GM12801 (cell line): Measurements from ENCODE around the gene SLCO2A1.

ENCODE experiments used
- TF ChIP-seq, protein P1 (sequence below): IDR thresholded peaks from one replicate; pipeline ENCODE4 v1.5.1; 2011; ENCODE audit warnings: control low read depth; ENCODE audit not compliant: insufficient read length; ENCODE audit errors: extremely low read depth

The SLCO2A1 gene

DNA sequence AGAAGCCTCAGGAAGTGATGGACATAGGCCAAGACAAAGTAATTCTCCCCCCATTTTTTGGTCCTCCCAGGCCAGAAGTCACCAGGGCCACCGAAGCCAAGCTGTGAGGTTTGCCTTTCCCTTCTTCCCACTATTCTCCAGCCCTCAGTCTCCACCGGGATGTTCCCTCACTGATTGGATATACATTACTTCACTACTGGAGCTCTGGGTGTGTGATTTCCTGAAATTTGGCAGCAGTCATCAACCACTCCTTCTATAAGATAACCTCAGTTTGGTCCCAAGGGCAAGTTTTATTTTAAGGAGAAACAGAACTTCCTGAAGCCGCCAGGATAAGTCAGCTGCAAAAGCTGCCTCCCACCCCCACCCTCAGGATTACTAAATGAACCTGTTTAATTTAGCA, 11.3 kb downstream of the SLCO2A1 start:
- TF ChIP-seq, protein P1, sequence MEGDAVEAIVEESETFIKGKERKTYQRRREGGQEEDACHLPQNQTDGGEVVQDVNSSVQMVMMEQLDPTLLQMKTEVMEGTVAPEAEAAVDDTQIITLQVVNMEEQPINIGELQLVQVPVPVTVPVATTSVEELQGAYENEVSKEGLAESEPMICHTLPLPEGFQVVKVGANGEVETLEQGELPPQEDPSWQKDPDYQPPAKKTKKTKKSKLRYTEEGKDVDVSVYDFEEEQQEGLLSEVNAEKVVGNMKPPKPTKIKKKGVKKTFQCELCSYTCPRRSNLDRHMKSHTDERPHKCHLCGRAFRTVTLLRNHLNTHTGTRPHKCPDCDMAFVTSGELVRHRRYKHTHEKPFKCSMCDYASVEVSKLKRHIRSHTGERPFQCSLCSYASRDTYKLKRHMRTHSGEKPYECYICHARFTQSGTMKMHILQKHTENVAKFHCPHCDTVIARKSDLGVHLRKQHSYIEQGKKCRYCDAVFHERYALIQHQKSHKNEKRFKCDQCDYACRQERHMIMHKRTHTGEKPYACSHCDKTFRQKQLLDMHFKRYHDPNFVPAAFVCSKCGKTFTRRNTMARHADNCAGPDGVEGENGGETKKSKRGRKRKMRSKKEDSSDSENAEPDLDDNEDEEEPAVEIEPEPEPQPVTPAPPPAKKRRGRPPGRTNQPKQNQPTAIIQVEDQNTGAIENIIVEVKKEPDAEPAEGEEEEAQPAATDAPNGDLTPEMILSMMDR = no peak

DNA sequence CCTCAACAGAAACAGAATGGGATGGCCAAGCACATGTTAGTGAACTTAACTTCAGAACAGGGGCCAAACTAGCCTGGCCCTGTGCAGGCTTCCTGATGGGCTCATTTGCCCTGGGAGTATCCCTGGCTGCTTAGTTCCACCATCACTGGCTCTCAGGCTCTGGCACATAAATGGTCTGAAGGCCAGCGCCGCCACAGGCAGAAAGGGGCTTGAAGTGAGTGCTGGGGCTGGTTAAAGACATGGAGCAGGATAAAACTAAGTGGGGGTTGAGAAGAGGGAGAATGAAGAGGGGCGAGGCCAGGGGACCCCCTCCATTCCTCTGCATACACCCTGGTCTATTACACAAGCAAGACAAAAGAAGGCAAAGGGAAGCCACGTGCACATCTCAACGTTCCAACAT, 12.2 kb downstream of the SLCO2A1 start:
- TF ChIP-seq, protein P1 = no peak

DNA sequence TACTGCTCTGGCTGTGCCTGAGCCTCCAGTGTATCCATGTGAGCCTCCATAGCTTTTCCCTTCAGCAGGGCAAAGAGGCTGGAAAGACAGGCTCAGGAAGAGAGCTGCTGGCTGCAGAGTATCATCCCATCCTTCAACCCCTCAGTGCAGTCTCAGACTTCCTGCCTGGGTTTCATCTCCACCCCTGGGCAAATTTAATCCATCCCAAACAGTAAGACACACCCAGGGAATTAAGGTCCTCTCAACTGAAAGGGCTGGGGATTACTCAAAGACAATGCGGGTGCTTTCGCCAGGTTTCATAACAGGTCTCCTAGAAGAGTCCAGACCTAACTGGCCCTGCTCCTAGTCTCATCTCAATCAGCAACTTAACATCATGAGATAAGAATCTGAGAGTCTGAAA, 15.5 kb downstream of the SLCO2A1 start:
- TF ChIP-seq, protein P1 = no peak

DNA sequence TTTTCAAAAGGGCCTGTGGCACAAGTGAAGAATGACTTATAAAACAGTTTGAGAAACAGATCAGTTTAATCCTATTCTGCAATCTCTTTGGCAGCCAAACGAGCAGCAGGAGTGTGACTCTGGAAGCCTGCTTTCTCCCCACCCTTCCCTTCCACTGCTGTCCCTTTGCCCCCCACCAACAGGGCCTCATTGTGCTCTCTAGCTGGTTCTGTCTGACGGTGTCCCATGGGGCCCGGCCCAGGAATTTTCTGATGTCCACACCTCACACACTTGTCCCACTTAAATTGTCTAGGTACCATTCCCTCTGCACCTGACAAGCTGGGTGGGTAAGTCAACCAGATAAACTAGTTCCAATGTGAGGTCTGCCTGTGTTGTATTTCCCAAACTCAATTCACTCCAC, 16.4 kb downstream of the SLCO2A1 start:
- TF ChIP-seq, protein P1 = no peak

DNA sequence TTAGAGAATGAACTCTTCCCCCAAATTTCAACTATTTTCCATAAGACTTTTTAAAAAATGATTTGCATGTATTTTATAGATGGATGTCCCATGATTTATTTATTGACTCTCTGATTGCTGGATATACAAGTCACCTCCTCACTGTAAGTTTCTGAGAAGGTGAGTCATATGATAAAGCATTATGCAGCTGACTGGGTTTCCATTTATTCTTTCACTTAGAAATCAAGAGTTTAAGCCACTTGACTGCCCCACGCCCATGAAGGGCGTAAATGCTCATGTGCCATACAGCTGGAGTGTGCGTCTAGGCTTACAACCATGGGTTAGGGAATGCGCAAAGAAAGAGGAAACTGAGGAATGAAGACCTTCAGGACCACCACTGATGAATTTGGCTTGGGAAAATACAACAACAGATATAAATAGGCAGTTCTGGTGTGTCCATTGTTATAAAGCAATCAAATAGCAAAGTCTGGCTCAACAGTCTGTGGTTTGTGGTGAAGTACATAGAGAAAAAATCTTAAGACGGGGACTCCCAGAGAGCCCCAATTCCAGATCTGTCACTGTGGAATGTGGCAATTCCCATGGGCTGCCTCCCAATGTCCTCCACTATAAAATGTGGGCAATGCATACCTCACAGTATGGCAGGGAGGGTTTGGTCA, 20.3 kb downstream of the SLCO2A1 start:
- TF ChIP-seq, protein P1 = no peak

DNA sequence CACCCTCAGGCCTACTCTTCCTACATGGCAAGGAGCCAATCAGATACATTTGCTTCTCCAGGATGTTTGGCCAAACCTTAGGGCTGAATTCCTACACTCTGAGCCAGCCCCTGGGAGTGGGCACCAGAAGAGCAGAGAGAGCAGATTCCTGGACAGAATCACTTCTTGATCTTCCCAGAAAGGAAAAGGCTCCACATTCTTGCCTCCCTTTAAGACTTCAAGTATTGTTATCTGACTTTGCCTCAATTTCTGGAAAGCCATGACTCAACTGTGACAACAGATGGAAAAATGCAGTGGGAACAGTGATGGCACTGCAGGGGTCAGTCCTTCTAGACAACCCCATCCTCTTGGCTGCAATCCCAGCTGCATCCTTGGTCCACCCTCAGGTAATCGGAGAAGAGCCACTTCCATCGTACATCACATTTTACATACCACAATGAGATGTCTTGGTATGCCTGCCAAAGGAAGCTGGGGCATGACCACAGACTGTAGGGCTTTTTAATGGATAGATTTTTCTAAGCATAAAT, 21.0 kb downstream of the SLCO2A1 start:
- TF ChIP-seq, protein P1 = no peak

DNA sequence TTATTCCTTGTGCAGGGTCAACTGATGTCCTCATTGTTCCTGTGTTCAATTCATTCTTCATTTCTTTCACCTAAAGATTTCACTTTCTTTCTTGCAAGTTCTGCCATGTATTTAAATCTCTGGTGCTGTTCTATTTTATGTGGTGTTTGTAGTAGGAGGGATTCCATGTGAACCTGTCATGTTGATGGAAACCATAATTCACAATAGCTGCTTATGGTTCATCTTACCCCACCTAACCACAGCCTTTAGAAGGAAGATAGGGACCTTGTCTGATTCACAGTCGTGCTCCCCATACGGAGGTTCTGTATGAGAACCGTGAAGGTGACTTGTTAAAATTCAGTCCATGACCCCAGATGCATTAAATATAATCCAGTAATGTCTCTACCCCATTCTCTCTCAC, 21.9 kb downstream of the SLCO2A1 start:
- TF ChIP-seq, protein P1 = no peak
